ENCODE data around the gene SLAMF8.

SLAMF8 gene

DNA sequence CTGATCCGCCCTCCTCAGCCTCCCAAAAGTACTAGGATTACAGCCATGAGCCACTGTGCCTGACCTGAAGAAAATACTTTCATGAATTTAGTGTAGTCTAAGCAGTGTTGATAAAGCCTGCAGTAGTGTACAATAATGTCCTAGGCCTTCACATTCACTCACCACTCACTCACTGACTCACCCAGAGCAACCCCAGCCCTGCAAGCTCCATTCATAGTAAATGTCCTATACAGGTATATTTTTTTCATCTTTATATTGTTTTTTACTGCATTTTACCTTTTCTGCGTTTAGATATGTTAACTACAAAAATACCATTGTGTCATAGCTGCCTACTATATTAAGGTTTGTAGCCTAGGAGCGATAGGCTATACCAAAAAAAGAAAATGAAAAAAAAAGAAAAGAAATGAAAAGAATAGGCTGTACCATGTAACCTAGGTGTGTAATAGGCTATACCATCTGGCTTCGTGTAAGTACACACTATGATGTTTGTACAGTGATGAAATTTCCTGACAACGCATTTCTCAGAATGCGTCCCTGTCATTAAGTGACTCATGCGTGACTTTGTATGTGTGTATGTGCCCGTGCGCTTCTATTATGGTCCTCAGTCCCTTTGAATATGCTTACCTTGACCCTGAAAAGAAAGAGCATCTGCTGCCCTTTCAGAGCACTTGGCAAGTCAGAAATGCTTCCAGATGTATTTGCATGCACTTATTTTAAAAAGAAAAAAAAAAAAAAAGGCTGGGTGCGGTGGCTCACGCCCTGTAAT, 9.2 kb upstream of the SLAMF8 start:
- FAIRE-seq (no peak), DNase-seq (ENCODE audit: low spot score) (no peak)

DNA sequence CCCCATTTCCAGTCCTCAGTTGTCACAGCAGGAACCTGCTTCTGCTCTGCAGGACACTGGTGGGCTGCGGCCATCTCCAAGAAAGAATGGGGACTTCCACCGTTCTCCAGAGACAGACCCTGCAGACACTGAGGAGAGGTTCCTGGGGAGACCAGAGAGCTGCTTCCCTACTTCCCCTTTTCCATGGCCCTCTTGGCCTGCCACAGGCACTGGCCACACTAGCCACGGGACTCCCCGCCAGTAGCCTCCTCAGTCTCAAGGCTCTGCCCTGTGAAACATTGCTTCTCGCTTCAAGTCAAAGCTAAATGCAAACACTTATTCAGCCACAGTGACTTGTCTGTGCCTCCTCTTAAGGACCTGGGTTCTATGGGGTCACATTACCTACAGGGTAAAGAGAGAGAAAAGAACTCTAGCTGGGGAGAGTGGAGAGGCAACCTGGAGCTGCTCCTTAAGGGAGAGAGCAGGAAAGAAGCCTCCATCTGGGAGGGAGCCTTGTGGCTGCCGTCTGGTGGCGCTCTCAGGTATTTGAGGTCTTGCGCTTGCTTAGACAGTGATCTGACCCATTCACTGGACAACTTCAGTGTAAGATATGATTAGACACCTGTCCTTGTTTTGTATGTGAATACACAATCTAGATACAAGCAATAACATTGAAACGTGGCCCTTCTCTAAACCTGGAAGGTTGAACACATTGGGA, 5.4 kb upstream of the SLAMF8 start:
- FAIRE-seq (no peak), DNase-seq (ENCODE audit: low spot score) (no peak)

DNA sequence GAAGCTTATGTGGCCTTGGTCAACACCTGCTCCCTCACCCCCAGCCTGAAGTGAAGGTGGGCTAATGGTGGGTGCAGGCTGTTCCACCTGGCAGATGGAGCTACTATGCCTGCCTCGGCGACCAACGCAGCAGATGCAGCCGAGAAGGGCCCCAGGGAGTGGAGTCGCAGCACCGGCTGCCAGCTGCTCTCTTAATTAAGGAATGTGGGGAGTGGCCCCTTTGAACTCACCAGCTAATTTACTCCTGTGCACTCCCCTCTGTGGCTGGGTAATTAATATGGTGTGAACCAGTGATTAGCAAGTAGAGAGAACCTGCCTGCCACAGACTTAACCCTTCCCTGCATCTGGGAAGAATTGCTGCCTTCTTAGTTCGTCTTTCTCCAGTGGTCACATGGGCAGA, 3.3 kb upstream of the SLAMF8 start:
- DNase-seq (ENCODE audit: low spot score): no peak

DNA sequence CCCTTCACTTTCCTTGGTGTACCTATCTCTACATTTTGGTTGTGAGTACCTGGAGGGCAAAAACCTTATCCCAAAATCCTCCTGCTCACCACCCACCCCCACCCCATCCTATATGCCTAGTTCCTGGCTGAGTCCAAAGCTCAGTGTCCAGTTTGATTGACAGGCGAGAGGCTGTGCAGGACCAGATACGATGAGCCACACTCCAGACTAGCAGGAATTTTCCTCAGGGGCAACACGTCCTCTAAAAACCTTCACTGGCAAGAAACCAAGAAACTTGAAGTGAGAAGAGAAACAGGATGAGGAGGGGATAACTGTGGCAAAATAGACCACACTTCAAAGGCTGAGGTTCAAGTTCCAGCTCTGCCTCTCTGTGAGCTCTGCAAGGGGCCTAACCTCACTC, 1.1 kb upstream of the SLAMF8 start:
- no peak for FAIRE-seq
- DNase-seq (ENCODE audit: low spot score): no peak

More for the DNA sequence above, 3.3 kb upstream of the SLAMF8 start:
- no peak for FAIRE-seq

DNA sequence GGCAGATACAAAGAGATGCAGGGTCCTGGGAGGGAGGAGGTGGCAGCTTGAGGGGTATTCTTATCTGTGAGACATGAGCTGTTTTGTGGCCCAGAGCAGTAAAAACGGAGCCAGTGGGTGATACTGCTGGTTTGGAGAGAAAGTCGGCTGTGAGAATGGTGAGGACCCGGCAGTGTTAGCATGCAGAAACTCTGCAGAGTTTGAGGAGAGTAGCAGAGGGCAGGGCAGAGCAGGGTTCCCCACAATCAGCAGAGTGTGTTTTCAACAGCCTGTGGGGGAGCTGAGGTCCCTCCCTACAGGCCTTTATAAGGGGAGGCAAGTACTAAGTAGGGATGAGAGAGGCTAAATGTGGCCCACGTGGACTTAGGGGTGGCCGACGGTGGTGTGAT, 423 bp downstream of the SLAMF8 start:
- FAIRE-seq (no peak), DNase-seq (ENCODE audit: low spot score) (no peak)

DNA sequence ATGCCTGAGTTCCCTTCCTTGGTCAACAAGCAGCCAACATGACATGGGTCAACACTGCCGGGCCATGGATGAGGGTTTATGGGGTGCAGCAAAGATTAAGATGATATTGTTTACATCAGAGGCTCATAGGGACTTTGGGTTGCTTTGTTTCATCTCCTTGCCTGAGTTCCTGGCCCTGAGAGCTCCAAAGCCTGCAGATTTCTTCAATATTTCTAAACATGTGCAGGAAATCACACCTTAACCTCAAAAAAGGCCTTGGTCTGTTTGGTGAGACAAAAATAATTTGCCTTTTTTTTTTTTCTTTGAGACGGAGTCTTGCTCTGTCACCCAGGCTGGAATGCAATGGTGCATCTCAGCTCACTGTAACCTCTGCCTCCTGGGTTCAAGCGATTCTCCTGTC, 876 bp downstream of the SLAMF8 start:
- no peak for FAIRE-seq
- no peak for DNase-seq (ENCODE audit: low spot score)

DNA sequence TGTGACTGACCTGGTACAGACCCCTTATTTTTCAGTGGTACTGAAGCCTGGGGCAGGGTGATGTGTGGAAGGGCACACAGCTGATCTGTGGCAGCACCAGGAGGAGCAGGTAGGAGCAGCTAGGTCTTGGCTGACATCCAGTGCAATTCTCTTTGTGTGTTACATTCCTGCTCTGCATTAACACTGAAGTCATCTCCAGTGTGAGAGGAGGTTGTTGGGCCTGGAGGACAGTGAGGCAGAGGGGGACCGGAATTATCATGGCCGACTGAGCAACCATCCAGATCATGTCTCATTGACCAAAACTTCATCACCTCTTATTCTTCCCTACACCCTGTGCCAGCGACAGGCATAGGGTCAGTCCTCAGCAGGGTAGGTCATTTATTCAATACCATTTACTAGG, 1.5 kb downstream of the SLAMF8 start:
- no peak for DNase-seq (ENCODE audit: low spot score)
- no peak for FAIRE-seq

DNA sequence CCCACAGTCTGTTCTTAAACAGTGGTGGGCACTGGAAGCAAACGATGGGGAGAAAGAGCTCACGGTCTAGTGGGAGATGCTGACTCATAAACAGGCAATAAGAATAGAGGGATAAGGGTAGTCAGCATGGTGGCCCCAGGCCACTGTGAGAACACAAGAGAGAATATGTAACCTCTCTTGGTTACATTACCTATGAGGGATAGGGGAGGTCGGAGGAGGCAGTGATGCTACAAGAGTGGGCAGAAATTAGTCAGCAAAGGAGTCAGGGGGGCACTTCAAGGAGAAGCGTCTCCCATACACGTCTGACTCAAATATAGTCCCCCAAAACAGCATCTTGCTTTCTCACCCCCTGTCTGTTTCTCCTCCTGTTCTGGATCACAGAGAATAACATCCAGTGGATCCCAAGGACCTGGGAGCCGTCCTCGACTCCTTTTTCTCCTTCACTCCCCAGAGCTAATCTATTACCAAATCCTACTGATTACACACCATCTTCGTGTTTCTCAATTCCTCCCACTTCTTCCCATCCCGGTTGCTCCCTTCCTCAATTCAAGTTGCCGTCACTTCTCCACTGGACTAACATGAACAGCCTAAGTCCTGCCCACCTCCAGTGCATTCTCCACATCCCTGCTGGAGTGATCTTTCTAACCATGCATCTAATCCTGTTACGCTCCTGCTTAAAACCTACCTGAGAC, 2.1 kb downstream of the SLAMF8 start:
- FAIRE-seq (no peak), DNase-seq (ENCODE audit: low spot score) (no peak)

DNA sequence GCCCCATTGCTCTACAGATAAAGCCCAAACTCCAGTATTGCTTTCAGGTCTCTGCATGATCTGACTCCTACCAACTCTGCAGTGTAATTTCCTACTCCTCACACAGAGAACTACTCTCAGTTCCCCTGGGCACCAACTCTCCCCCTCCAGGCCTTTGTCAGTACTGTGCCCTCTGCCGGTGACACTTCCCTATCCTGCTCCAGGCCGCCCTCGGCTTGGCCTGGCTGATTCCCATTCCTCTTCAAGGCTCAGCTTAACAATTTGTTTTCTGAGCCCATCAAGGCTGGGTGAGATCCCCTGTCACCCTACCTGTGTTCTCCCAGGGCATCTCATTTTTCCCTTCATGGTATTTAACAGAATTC, 2.6 kb downstream of the SLAMF8 start:
- FAIRE-seq: no peak
- DNase-seq (ENCODE audit: low spot score): peak; percentile 27

DNA sequence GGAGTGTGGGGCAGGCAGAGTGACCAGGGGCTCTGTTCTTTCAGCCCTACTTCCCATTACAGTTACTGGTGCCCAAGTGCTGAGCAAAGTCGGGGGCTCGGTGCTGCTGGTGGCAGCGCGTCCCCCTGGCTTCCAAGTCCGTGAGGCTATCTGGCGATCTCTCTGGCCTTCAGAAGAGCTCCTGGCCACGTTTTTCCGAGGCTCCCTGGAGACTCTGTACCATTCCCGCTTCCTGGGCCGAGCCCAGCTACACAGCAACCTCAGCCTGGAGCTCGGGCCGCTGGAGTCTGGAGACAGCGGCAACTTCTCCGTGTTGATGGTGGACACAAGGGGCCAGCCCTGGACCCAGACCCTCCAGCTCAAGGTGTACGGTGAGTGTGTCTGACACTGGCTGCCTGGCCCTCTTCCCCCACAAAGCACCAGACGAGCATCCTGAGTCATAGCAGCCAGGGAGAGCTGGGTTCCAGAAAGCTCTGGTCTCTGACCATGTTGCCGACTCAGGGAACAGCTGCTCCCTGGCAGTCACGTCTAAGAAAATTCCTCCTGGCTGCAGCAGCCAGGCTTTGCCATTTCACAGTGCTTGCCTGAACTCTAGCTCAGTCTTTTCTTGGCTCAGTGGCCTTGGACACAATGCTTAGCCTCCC, 3.3 kb downstream of the SLAMF8 start:
- FAIRE-seq: no peak

DNA sequence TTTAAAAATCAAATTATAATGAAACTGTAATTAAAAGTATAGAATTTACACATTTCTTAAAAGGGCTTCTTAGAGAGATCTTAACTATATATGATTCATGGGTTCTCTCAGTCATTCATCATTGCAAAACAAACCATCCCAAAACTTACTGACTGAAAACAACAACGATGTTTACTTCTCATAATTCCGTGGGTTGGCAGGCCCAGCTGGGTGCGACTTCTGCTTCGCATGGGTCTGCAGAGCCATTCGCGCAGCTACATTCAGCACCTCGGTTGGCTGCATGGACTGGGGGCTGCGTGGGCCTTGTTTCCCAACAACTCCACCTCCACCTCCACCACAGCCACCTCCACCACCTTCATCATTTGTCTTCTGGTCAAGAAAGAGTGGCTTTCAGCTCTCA, 4.0 kb downstream of the SLAMF8 start:
- DNase-seq (ENCODE audit: low spot score) (no peak), FAIRE-seq (no peak)

More for the DNA sequence above, 3.3 kb downstream of the SLAMF8 start:
- DNase-seq (ENCODE audit: low spot score): no peak

DNA sequence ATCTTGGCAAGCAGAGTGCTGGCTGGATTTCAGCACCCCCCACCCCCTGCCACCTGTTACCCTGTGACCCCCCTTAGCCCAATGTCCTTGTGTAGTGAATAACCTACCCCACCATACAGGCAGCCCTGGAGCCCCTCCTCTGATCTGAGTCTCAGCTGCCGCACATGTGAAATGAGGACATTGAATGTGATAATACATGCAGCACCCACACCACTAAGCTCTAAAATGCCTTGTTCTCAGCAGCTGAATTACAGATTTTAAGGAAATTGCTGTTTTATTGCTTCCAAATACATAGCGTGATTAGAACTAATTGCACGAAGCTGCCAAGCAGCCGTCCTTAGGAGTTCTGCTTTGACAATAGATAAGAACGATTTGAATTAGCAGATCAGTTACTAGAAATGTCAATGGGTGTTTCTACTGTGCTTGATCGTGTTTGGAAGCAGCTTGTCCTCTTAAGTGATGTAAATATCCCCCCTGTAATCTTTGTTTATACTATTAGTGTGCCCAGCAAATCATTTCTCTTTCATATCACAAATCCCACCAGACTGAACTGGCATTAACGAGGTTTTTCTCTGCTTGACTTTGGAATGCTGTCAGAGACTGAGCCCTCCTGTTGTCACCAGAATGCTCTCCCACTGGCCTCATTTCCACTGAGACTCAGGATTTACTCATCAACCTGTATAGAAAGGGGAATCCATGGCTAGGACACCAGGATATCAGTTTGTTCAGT, 4.9 kb downstream of the SLAMF8 start:
- DNase-seq (ENCODE audit: low spot score) (no peak), FAIRE-seq (no peak)

DNA sequence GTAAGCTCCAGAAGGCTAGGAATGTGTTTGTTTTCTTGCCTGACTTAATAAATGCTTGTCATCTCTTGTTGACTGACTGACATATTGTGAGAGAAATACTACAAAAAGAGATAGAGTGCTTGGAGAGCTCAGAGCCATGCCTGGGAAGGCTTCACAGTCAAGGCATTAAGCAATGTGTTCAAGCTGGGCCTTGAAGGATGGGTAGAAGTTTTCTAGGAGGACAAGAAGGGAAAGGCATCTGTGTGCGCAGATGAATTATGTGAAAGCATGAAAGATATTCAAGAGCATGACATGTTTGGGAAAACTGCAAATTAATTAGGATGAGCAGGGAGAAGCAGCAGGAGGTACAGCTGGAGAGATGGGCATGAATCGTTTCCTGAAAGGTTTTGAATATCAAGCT, 5.6 kb downstream of the SLAMF8 start:
- FAIRE-seq (no peak), DNase-seq (ENCODE audit: low spot score) (no peak)

DNA sequence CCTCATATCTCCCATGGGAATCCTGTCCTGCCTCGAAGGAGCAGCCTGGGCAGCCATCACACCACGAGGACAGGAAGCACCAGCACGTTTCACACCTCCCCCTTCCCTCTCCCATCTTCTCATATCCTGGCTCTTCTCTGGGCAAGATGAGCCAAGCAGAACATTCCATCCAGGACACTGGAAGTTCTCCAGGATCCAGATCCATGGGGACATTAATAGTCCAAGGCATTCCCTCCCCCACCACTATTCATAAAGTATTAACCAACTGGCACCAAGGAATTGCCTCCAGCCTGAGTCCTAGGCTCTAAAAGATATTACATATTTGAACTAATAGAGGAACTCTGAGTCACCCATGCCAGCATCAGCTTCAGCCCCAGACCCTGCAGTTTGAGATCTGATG, 8.7 kb downstream of the SLAMF8 start:
- no peak for DNase-seq (ENCODE audit: low spot score)

DNA sequence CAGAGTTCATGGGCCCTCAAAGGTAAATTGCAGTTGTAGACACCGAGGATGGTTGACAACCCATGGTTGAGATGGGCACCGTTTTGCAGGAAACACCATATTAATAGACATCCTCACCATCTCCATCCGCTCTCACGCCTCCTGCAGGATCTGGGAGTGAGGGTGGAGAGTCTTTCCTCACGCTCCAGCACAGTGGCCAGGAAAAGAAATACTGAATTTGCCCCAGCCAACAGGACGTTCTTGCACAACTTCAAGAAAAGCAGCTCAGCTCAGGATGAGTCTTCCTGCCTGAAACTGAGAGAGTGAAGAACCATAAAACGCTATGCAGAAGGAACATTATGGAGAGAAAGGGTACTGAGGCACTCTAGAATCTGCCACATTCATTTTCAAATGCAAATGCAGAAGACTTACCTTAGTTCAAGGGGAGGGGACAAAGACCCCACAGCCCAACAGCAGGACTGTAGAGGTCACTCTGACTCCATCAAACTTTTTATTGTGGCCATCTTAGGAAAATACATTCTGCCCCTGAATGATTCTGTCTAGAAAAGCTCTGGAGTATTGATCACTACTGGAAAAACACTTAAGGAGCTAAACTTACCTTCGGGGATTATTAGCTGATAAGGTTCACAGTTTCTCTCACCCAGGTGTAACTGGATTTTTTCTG, 9.3 kb downstream of the SLAMF8 start:
- DNase-seq (ENCODE audit: low spot score) (no peak), FAIRE-seq (no peak)

More for the DNA sequence above, 8.7 kb downstream of the SLAMF8 start:
- no peak for FAIRE-seq

DNA sequence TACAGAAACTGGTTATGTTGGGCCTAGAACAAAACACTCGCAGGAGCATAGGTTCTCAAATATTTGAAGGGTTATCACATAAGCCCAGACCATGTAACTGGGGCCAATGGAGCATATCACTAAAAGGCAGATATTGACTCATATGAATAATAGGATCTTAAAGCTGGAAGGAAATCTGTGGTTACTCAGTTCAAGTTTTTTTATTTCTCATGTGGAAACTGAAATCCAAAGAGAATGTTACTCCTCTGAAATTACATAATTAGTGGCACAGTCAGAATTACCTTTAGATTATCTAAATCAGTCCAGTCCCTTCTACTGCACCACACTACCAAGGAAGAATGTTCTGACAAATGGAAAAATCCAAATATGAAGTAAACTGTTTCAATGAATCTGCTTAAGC, 12.0 kb downstream of the SLAMF8 start:
- no peak for FAIRE-seq
- no peak for DNase-seq (ENCODE audit: low spot score)

DNA sequence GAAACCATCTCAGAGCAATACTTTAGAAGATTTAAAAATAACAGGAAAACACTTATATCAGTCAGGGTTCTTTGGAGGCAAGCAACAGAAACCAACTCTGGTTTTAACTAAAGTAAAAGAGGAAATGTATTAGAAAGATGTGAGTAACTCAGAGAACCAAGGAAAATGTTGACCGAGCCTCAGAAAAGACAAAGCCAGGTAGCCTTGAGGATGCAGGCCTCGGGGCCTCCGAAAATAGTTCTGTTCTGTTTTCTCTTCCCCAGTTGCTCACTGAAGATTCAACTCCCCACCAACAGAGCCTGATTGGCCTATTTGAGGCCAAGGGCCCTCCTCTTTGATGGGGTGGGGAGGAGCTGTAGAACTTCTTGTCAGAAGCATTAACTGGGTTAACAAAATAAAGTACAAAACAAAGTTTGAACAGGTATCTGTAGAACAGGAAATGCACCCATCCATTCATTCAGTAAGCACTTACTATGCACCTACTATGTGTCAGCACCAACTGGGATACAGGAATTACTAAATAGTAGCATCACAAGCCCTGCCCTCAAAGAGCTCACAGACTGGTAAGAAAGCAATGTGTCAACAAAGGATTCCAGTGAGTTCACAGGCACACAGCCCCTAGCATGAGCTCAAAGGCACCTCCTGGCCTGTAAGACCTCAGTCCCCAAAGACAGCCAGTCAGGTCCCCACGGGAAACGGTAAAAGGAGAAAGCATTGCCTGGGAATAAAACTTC, 12.6 kb downstream of the SLAMF8 start:
- FAIRE-seq (no peak), DNase-seq (ENCODE audit: low spot score) (no peak)

DNA sequence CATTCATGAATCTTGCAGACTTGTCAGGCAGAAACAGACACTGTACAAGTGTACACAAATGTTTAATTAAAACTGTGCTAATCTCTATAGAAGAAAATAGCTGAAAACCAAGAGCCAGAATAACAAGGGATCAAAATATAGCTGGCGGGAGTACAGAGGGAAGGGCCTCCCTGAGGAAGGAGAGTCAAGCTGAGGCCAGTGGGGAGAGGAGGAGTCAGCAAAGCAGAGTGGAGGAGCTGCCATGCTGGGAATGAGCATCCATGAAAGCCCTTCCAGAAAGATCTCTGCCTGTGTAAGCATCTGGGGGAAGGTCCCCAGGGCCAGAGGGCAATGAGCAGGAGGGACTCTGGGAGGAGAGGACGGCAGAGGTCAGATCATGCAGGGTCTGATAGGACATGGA, 15.1 kb downstream of the SLAMF8 start:
- no peak for FAIRE-seq
- no peak for DNase-seq (ENCODE audit: low spot score)

DNA sequence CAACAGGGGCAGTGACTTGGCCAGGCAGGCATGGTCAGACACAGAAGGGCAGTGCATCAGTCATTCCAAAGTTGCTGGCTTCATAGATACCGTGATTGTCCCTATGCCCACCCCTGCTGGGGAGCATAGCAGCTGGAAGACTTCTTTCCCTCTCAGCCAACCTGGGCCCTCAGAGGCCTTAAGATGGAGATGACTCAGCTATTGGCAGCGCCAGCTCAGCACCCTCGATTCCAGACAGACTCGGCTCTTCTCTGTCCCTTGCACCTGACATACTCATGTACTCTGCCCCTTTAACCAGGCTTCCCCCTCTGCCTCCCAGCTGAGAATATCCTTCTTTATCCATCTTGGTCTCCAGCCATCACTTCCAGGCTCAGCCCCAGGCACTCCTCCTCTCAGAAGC, 16.8 kb downstream of the SLAMF8 start:
- no peak for FAIRE-seq
- DNase-seq (ENCODE audit: low spot score): no peak
